ENCODE measurements around the gene ATG7.

ATG7 gene

GRCh38 chr3:11240496-11240895 is 31.7 kb upstream of the ATG7 start:
- no peak for ATAC-seq
- no peak for TF ChIP-seq TCF4 (CRISPR knock-in tag; IDR thresholded peaks at IDR 0.05; ENCODE audit: borderline replicate concordance)
- TF ChIP-seq ZC3H10 (CRISPR knock-in tag; IDR thresholded peaks at IDR 0.05) = no peak
- TF ChIP-seq RARB (CRISPR knock-in tag; IDR thresholded peaks at IDR 0.05) = no peak
- TF ChIP-seq, protein P1, sequence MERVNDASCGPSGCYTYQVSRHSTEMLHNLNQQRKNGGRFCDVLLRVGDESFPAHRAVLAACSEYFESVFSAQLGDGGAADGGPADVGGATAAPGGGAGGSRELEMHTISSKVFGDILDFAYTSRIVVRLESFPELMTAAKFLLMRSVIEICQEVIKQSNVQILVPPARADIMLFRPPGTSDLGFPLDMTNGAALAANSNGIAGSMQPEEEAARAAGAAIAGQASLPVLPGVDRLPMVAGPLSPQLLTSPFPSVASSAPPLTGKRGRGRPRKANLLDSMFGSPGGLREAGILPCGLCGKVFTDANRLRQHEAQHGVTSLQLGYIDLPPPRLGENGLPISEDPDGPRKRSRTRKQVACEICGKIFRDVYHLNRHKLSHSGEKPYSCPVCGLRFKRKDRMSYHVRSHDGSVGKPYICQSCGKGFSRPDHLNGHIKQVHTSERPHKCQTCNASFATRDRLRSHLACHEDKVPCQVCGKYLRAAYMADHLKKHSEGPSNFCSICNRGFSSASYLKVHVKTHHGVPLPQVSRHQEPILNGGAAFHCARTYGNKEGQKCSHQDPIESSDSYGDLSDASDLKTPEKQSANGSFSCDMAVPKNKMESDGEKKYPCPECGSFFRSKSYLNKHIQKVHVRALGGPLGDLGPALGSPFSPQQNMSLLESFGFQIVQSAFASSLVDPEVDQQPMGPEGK (CRISPR knock-in tag; IDR thresholded peaks at IDR 0.05; ENCODE audit: borderline replicate concordance) = no peak
- no peak for TF ChIP-seq BACH2 (CRISPR knock-in tag; IDR thresholded peaks at IDR 0.05; ENCODE audit: borderline replicate concordance)
- TF ChIP-seq ZNF70 (CRISPR knock-in tag; IDR thresholded peaks at IDR 0.05) = no peak
- TF ChIP-seq, protein P2, sequence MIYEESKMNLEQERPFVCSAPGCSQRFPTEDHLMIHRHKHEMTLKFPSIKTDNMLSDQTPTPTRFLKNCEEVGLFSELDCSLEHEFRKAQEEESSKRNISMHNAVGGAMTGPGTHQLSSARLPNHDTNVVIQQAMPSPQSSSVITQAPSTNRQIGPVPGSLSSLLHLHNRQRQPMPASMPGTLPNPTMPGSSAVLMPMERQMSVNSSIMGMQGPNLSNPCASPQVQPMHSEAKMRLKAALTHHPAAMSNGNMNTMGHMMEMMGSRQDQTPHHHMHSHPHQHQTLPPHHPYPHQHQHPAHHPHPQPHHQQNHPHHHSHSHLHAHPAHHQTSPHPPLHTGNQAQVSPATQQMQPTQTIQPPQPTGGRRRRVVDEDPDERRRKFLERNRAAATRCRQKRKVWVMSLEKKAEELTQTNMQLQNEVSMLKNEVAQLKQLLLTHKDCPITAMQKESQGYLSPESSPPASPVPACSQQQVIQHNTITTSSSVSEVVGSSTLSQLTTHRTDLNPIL (CRISPR knock-in tag; IDR thresholded peaks at IDR 0.05; ENCODE audit: low read depth) = no peak
- no peak for TF ChIP-seq TOX (CRISPR knock-in tag; IDR thresholded peaks at IDR 0.05; ENCODE audit: borderline replicate concordance)
- no peak for TF ChIP-seq SNAI2 (CRISPR knock-in tag; IDR thresholded peaks at IDR 0.05)
- TF ChIP-seq CSDC2 (CRISPR knock-in tag; IDR thresholded peaks at IDR 0.05) = no peak
- TF ChIP-seq PPARA (CRISPR knock-in tag; IDR thresholded peaks at IDR 0.05; ENCODE audit: borderline replicate concordance) = no peak
- no peak for TF ChIP-seq POU6F1 (CRISPR knock-in tag; IDR thresholded peaks at IDR 0.05; ENCODE audit: borderline replicate concordance, low read depth)

GRCh38 chr3:11244121-11244677 is 28.0 kb upstream of the ATG7 start:
- TF ChIP-seq BACH2 (CRISPR knock-in tag; IDR thresholded peaks at IDR 0.05; ENCODE audit: borderline replicate concordance) (no peak), ARNTL (CRISPR knock-in tag; IDR thresholded peaks at IDR 0.05; ENCODE audit: borderline replicate concordance, low read depth) (no peak), ZFP30 (CRISPR knock-in tag; IDR thresholded peaks at IDR 0.05) (no peak), ZNF8 (CRISPR knock-in tag; IDR thresholded peaks at IDR 0.05) (no peak), ZNF70 (CRISPR knock-in tag; IDR thresholded peaks at IDR 0.05) (no peak), RARB (CRISPR knock-in tag; IDR thresholded peaks at IDR 0.05) (no peak)

GRCh38 chr3:11245276-11245675 is 26.9 kb upstream of the ATG7 start:
- TF ChIP-seq ESRRG (CRISPR knock-in tag; IDR thresholded peaks at IDR 0.05) (no peak), ZNF565 (CRISPR knock-in tag; conservative IDR thresholded peaks at IDR 0.05; ENCODE audit: low read depth) (no peak), TOX (CRISPR knock-in tag; IDR thresholded peaks at IDR 0.05; ENCODE audit: borderline replicate concordance) (no peak), SNAI2 (CRISPR knock-in tag; IDR thresholded peaks at IDR 0.05) (no peak), ZNF8 (CRISPR knock-in tag; IDR thresholded peaks at IDR 0.05) (no peak), ARNTL (CRISPR knock-in tag; IDR thresholded peaks at IDR 0.05; ENCODE audit: borderline replicate concordance, low read depth) (no peak), PPARA (CRISPR knock-in tag; IDR thresholded peaks at IDR 0.05; ENCODE audit: borderline replicate concordance) (no peak), OSR1 (CRISPR knock-in tag; IDR thresholded peaks at IDR 0.05) (no peak), GLIS3 (CRISPR knock-in tag; IDR thresholded peaks at IDR 0.05) (no peak), ISL1 (CRISPR knock-in tag; IDR thresholded peaks at IDR 0.05) (no peak)
- TF ChIP-seq, protein P2 (CRISPR knock-in tag; IDR thresholded peaks at IDR 0.05; ENCODE audit: low read depth) = no peak
- TF ChIP-seq, protein P3, sequence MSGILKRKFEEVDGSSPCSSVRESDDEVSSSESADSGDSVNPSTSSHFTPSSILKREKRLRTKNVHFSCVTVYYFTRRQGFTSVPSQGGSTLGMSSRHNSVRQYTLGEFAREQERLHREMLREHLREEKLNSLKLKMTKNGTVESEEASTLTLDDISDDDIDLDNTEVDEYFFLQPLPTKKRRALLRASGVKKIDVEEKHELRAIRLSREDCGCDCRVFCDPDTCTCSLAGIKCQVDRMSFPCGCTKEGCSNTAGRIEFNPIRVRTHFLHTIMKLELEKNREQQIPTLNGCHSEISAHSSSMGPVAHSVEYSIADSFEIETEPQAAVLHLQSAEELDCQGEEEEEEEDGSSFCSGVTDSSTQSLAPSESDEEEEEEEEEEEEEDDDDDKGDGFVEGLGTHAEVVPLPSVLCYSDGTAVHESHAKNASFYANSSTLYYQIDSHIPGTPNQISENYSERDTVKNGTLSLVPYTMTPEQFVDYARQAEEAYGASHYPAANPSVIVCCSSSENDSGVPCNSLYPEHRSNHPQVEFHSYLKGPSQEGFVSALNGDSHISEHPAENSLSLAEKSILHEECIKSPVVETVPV (CRISPR knock-in tag; IDR thresholded peaks at IDR 0.05) = no peak
- TF ChIP-seq, protein P1 (CRISPR knock-in tag; IDR thresholded peaks at IDR 0.05; ENCODE audit: borderline replicate concordance) = no peak
- no peak for ATAC-seq

More at GRCh38 chr3:11244121-11244677, 28.0 kb upstream of the ATG7 start:
- ATAC-seq = peak; percentile 74
